Colonic mucosa (tissue), 4 donors: ENCODE results near the gene RNF41. TPM values are rescaled to one million over a fixed set of nuclear protein-coding genes. Genes with fewer than 3 reads are reported as not detected.
"Not testable (repeated sequence)": the region's sequence is repeated elsewhere in the genome, so short reads cannot be mapped to it uniquely, and the experiment has no call there.

Source experiments
- DNase-seq: peaks from one replicate; pipeline ENCODE4 v3.0.0-alpha.2; 2020
- H3K27ac ChIP-seq: fragments of 200-600 bp; one replicate; pipeline ENCODE4 v1.8.0; 2021
- H3K27me3 ChIP-seq: fragments of 200-600 bp; one replicate; pipeline ENCODE4 v1.8.0; 2021
- H3K36me3 ChIP-seq: fragments of 200-600 bp; one replicate; pipeline ENCODE4 v1.8.0; 2021
- H3K4me1 ChIP-seq: fragments of 200-600 bp; one replicate; pipeline ENCODE4 v1.8.0; 2021; ENCODE audit warnings: mild to moderate bottlenecking
- H3K4me3 ChIP-seq: fragments of 200-600 bp; one replicate; pipeline ENCODE4 v1.8.0; 2021
- H3K9ac ChIP-seq, 2 donors: one replicate each; pipeline ENCODE4 v1.7.0; 2013; ENCODE audit warnings: control low read depth in 2 of 2, low read depth in 2 of 2, low read length in 2 of 2
- H3K9me3 ChIP-seq: fragments of 200-600 bp; one replicate; pipeline ENCODE4 v1.8.0; 2021
- CTCF ChIP-seq: fragments of 200-600 bp; IDR thresholded peaks from one replicate; pipeline ENCODE4 v1.8.0; 2022; ENCODE audit warnings: antibody characterized with exemption, mild to moderate bottlenecking
- intact Hi-C: fragments of 100-400 bp; cut with DNase I; formaldehyde crosslinking; loops from one replicate; pipeline ENCODE4 v1.14.1; 2022
- total RNA-seq, 2 donors: library from RNA; stranded (reverse); fragmentation: NEBNext Ultra II Directional in 1 of 2; extraction: Animal tissue kit (Norgen Biotek cat#: 25700) in 1 of 2; gene quantifications; one replicate each; pipeline ENCODE4 v1.2.1, GENCODE V29; 2021
- donor health status: healthy.
- donor health status: DM: no; HTN: no; CAD: no.
- donor health status: DM: no; HTN: no; CAD: no.

The RNF41 gene
- total RNA-seq, 2 donors from 2014 or later = 29.0 to 36.0 TPM

- intact Hi-C loops = no loop called here
- Histone ChIP-seq H3K4me3 (peak within 1 kb of the TSS; percentile 76), H3K9ac (peak within 1 kb of the TSS; percentile 93 to 100), H3K4me1 (peaks cover 8% of the 10 kb centered on the region), H3K9me3 (no peaks in the 10 kb centered on the region), H3K36me3 (peaks cover 13% of the 10 kb centered on the region), H3K27me3 (no peaks in the 10 kb centered on the region), H3K27ac (peak within 1 kb of the TSS; percentile 96)
- no peak for TF ChIP-seq CTCF
- peak; percentile 98 for DNase-seq
Measured at GRCh38 chr12:56158029-56158925, 63.4 kb downstream of the RNF41 start, which contains the start of gene MYL6. Gene MYL6 (plus strand): TSS chr12:56158359. CDS start chr12:56158402, 43 bp downstream.

- H3K27ac ChIP-seq = peak overlapping the region; percentile 94
- peak overlapping the region; percentile 76 for H3K4me3 ChIP-seq
- intact Hi-C loops = no loop called here
- H3K36me3 ChIP-seq = peaks cover 13% of the 10 kb centered on the region
- peaks cover 8% of the 10 kb centered on the region for H3K4me1 ChIP-seq
- H3K27me3 ChIP-seq = no peaks in the 10 kb centered on the region
- H3K9me3 ChIP-seq = no peaks in the 10 kb centered on the region
- peak; percentile 84 for DNase-seq
- TF ChIP-seq CTCF = peak; percentile 33
- H3K9ac ChIP-seq = peak overlapping the region; percentile 61 to 100
Measured at GRCh38 chr12:56157201-56158028, 64.3 kb downstream of the RNF41 start.

GRCh38 chr12:56156464-56157200 lies 65.1 kb downstream of the RNF41 start:
- intact Hi-C loops = not testable (repeated sequence)

GRCh38 chr12:56155256-56155845 lies 66.4 kb downstream of the RNF41 start:
- intact Hi-C loops = no loop called here
- no peak overlapping the region for H3K4me3 ChIP-seq
- no peaks in the 10 kb centered on the region for H3K27me3 ChIP-seq
- no peaks in the 10 kb centered on the region for H3K36me3 ChIP-seq
- peaks cover 17% of the 10 kb centered on the region for H3K4me1 ChIP-seq
- no peak overlapping the region for H3K9ac ChIP-seq
- no peak for DNase-seq
- H3K27ac ChIP-seq = no peak overlapping the region
- no peak for TF ChIP-seq CTCF
- no peaks in the 10 kb centered on the region for H3K9me3 ChIP-seq

More at GRCh38 chr12:56156464-56157200, 65.1 kb downstream of the RNF41 start:
- not testable (repeated sequence) for H3K27me3 ChIP-seq, H3K9me3 ChIP-seq, DNase-seq, H3K36me3 ChIP-seq
- Histone ChIP-seq H3K27ac (peak overlapping the region; percentile 94), H3K4me1 (peaks cover 10% of the 10 kb centered on the region), H3K9ac (peak overlapping the region in 1 of 2 donors; percentile 100), H3K4me3 (peak overlapping the region; percentile 76)

GRCh38 chr12:56154818-56155217 lies 66.9 kb downstream of the RNF41 start:
- Histone ChIP-seq H3K27me3 (no peaks in the 10 kb centered on the region), H3K9me3 (no peaks in the 10 kb centered on the region), H3K9ac (no peak overlapping the region), H3K4me3 (no peak overlapping the region), H3K27ac (no peak overlapping the region), H3K4me1 (peaks cover 12% of the 10 kb centered on the region), H3K36me3 (no peaks in the 10 kb centered on the region)
- DNase-seq = no peak
- TF ChIP-seq CTCF = no peak
- intact Hi-C loops = no loop called here
